Small intestine (tissue), 7 donors: ENCODE measurements around the gene CCDC38. TPM values are rescaled to one million over a fixed set of nuclear protein-coding genes. Genes with fewer than 3 reads are reported as not detected.
"Not testable (repeated sequence)": the region's sequence is repeated elsewhere in the genome, so short reads cannot be mapped to it uniquely, and the experiment has no call there.

Experiments used
- DNase-seq, 2 donors: peaks; one replicate each; pipeline versions ENCODE4 v3.0.0 to v3.0.0-alpha.2; 2013
- FAIRE-seq: peaks from 2 replicates; lab custom pipeline; 2012; peaks lifted over from hg19 to GRCh38; lab: Jason Lieb, UNC
- H3K27ac ChIP-seq, 3 donors: one replicate each; pipeline ENCODE4 v1.5.1; 2013; ENCODE audit warnings: low read length in 2 of 3, mild to moderate bottlenecking in 2 of 3, control low read depth in 1 of 3, inconsistent platforms in 1 of 3, low read depth in 1 of 3, moderate library complexity in 1 of 3
- H3K27me3 ChIP-seq, 3 donors: one replicate each; pipeline ENCODE4 v1.6.1; 2013; ENCODE audit warnings: low read length in 3 of 3, inconsistent platforms in 1 of 3; ENCODE audit not compliant: control insufficient read depth in 3 of 3, insufficient read depth in 3 of 3
- H3K36me3 ChIP-seq, 3 donors: one replicate each; pipeline ENCODE4 v1.6.1; 2013; ENCODE audit warnings: low read length in 3 of 3, inconsistent platforms in 1 of 3, low read depth in 1 of 3, mild to moderate bottlenecking in 1 of 3, moderate library complexity in 1 of 3; ENCODE audit not compliant: control insufficient read depth in 3 of 3, insufficient read depth in 2 of 3
- H3K4me1 ChIP-seq, 3 donors: one replicate each; pipeline ENCODE4 v1.6.1; 2013; ENCODE audit warnings: low read length in 2 of 3, inconsistent platforms in 1 of 3, low read depth in 1 of 3, mild to moderate bottlenecking in 1 of 3, moderate library complexity in 1 of 3; ENCODE audit not compliant: control insufficient read depth in 3 of 3, insufficient read depth in 2 of 3
- H3K4me3 ChIP-seq, 3 donors: one replicate each; pipeline ENCODE4 v1.5.1; 2013; ENCODE audit warnings: low read length in 3 of 3, control low read depth in 1 of 3, inconsistent platforms in 1 of 3, low read depth in 1 of 3, mild to moderate bottlenecking in 1 of 3, moderate library complexity in 1 of 3
- H3K9me3 ChIP-seq, 2 donors: one replicate each; pipeline ENCODE4 v1.6.1; 2013; ENCODE audit warnings: low read depth in 1 of 2, low read length in 1 of 2; ENCODE audit not compliant: control insufficient read depth in 2 of 2, insufficient read depth in 1 of 2
- WGBS, 3 donors: extraction: QIAGEN DNeasy Blood & Tissue Kit; methylation state at CpG; one replicate each; pipeline ENCODE4 v1.1.7; 2013; 5-methylcytosine and 5-hydroxymethylcytosine counted together
- polyA plus RNA-seq, 4 donors: library from polyadenylated mRNA; stranded (reverse) in 3 of 4; unstranded in 1 of 4; fragments of 200-250 nt in 3 of 4; fragments of 120-200 nt in 1 of 4; gene quantifications; one replicate each; pipeline versions ENCODE4 v1.2.1 to v1.2.3, GENCODE V29; 2013
- donor health status: healthy with polysubstance abuse.
- donor health status: control.
- donor health status: control.
- donor health status: Bipolar disorder and iron deficiency.
- donor health status: healthy.

The CCDC38 gene
- polyA plus RNA-seq, 4 donors = 0.09 to 0.58 TPM; not detected in 2

DNA sequence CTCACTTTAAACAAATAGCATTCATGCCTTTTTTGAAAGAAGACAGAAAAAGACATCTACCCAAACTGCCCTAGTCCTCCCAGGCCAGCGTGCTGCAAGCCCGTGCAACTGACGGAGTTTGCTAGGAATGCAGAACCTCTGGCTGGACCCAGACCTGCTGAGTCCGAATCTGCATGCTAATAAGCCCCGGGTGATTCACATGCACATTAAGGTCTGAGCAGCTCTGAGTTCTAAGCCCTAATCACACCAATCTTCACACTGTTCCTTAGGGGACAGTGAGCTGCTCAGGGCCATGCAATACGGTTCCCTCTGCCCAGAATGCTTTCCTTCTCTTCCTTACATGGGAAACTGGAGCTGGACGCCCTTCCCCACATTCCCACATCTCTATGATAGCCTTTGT, 28.5 kb upstream of the CCDC38 start:
- H3K4me1 ChIP-seq = peaks cover 0 to 18% (median 0%) of the 10 kb centered on the region in 3 donors
- H3K27me3 ChIP-seq = no peaks in the 10 kb centered on the region
- no peak overlapping the region for H3K4me3 ChIP-seq
- peaks cover 0 to 2% (median 0%) of the 10 kb centered on the region in 3 donors for H3K36me3 ChIP-seq
- no peaks in the 10 kb centered on the region for H3K9me3 ChIP-seq
- WGBS, 3 donors = 74 to 90% (median 84%) methylated on average over 7 of the region's 7 CpGs
- DNase-seq = no peak
- FAIRE-seq = no peak
- H3K27ac ChIP-seq = no peak overlapping the region

DNA sequence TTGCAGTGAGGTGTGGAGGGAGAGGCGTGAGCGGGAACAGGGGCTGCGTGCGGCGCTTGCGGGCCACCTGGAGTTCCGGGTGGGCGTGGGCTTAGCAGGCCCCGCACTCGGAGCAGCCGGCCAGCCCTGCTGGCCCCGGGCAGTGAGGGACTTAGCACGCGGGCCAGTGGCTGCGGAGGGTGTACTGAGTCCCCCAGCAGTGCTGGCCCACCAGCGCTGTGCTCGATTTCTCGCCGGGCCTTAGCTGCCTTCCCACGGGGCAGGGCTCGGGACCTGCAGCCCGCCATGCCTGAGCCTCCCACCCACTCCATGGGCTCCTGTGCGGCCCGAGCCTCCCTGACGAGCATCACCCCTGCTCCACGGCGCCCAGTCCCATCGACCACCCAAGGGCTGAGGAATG, 26.7 kb upstream of the CCDC38 start:
- DNase-seq, FAIRE-seq, H3K36me3 ChIP-seq, H3K27ac ChIP-seq, H3K9me3 ChIP-seq, H3K27me3 ChIP-seq, H3K4me3 ChIP-seq: not testable (repeated sequence)
- peaks cover 0 to 11% (median 0%) of the 10 kb centered on the region in 3 donors for H3K4me1 ChIP-seq
- WGBS, 3 donors = 95 to 96% (median 96%) methylated on average over 17 to 28 of the region's 28 CpGs

DNA sequence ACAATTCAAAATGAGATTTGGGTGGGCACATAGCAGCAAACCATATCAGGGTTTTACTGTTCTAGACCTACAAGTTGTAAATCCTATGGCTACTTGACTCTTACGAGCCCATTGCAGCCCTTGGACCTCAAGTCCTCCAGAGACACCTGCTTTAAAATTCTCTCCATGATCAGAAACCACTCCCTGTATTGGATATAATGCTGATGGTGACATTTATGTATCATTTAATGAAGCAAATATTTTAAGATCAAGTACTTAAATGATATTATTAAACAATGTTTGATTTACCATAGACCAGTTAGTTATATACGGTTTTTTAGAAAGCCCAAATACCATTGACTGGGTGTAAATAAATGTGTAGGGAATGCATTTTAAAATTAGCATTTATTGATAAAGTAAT, 24.9 kb upstream of the CCDC38 start:
- WGBS, 3 donors = 95 to 99% (median 97%) methylated on average over 2 of the region's 2 CpGs
- DNase-seq = no peak
- H3K27ac ChIP-seq = no peak overlapping the region
- FAIRE-seq = no peak
- H3K36me3 ChIP-seq = peaks cover 0 to 2% (median 0%) of the 10 kb centered on the region in 3 donors
- no peaks in the 10 kb centered on the region for H3K9me3 ChIP-seq
- peaks cover 0 to 3% (median 0%) of the 10 kb centered on the region in 3 donors for H3K4me1 ChIP-seq
- H3K4me3 ChIP-seq = no peak overlapping the region
- H3K27me3 ChIP-seq = no peaks in the 10 kb centered on the region

DNA sequence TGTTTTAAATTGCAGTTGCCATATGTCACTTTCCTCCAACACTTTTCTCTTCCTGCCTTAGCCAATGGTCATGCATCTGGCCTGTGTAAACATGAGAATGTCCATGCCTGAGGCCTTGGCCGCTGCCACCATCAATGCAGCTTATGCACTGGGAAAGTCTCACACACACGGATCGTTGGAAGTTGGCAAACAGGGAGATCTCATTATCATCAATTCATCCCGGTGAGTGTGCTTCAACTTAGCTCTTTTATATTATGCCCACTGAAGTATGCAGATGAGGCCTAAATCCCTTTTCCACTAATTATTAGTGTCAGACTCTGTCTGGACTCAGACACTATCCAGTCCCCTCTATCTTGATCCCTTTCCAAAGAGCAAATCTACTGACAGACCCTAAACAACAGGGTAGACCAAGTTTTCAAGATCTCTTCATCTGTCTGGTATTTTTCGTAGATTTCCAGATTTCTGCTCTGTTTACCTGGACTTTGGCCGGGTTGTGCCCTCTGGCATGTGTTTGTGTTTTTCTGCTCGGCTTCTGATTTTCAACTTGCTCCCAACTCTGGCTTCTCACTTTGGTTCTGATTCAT, 24.0 kb upstream of the CCDC38 start:
- Histone ChIP-seq H3K9me3 (no peaks in the 10 kb centered on the region), H3K4me1 (no peaks in the 10 kb centered on the region), H3K27me3 (no peaks in the 10 kb centered on the region), H3K4me3 (no peak overlapping the region), H3K27ac (no peak overlapping the region), H3K36me3 (no peaks in the 10 kb centered on the region)
- WGBS, 3 donors = 54 to 73% (median 63%) methylated on average over 7 of the region's 7 CpGs
- FAIRE-seq = no peak
- no peak for DNase-seq

DNA sequence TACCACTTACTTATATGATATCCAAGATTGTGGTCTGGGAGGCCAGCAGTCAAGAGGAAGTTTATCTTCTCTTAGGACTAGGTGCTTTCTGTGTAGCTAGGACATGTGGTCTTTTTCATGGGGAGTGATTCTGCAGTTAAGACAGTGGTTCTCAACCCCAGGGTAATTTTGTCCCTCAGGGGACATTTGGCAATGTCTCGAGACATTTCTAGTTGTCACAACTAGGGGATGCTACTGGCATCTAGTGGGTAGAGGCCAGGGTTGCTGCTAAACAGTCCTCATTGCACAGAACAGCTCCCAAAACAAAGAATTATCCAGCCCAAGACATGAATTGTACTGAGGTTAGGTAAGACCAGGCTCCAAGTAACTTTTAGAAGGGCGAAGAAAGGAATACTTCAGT, 20.7 kb upstream of the CCDC38 start:
- FAIRE-seq (no peak), DNase-seq (no peak)
- Histone ChIP-seq H3K4me1 (no peaks in the 10 kb centered on the region), H3K27me3 (no peaks in the 10 kb centered on the region), H3K36me3 (no peaks in the 10 kb centered on the region), H3K27ac (no peak overlapping the region), H3K4me3 (no peak overlapping the region), H3K9me3 (no peaks in the 10 kb centered on the region)
- WGBS, 3 donors = 84 to 88% (median 87%) methylated on average over 2 of the region's 2 CpGs

DNA sequence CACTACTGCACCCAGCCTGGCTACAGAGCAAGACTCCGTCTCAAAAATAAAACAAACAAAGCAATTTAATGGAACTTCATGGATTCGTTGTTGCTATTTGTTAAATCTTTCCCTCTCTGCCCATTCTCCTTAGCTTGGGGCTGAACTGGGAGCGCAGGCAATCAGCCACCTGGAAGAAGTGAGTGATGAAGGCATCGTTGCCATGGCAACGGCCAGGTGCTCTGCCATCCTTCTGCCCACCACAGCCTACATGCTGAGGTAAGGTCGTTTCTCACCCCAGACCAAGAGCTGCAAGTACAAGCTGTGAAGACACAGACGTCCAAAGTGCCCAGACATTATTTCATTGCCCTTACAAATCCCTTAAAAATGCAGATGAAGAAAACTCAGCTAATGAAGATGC, 19.8 kb upstream of the CCDC38 start:
- WGBS, 3 donors = 75 to 80% (median 79%) methylated on average over 7 of the region's 7 CpGs
- Histone ChIP-seq H3K4me1 (no peaks in the 10 kb centered on the region), H3K36me3 (no peaks in the 10 kb centered on the region), H3K27ac (no peak overlapping the region), H3K27me3 (no peaks in the 10 kb centered on the region), H3K4me3 (no peak overlapping the region), H3K9me3 (no peaks in the 10 kb centered on the region)
- DNase-seq = no peak
- no peak for FAIRE-seq

DNA sequence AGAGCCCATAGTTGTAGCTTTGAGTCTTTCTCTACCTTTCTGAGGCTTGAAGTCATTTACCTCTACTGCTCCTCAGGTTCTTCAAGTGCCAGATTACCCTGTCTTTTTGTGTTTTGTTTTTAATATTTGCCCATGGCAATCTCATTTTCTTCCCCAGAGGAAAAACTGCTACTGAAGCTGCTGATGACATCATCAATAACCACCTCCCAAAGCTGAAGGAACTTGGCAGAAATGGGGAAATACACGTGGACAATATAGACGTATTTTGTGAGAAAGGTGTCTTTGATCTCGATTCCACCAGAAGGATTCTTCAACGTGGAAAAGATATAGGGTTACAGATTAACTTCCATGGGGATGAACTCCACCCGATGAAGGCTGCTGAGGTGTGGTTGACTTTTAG, 17.8 kb upstream of the CCDC38 start:
- no peaks in the 10 kb centered on the region for H3K9me3 ChIP-seq
- no peak overlapping the region for H3K4me3 ChIP-seq
- FAIRE-seq (no peak), DNase-seq (no peak)
- H3K27ac ChIP-seq = no peak overlapping the region
- H3K4me1 ChIP-seq = no peaks in the 10 kb centered on the region
- H3K36me3 ChIP-seq = no peaks in the 10 kb centered on the region
- peaks cover 0 to 3% (median 0%) of the 10 kb centered on the region in 3 donors for H3K27me3 ChIP-seq
- 8 to 56% (median 29%) methylated on average over 5 of the region's 5 CpGs for WGBS, 3 donors

DNA sequence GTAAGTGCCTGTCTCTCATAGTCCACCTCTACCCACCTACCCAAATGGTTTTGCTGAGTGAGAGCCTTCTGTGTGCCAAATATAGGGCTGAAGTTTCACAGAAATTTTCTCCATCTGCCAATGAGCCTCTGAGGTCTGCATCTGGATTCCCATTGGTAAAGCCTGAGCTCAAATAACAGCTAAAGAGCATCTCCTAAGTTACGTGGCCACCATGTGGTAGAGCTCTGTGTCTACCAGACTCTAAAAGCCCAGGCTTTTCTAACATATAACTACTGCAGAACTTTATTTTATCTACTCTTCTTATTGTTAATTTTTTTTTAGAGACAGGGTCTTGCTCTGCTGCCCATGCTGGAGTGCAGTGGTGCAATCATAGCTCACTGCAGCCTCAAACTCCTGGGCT, 16.7 kb upstream of the CCDC38 start:
- no peak for FAIRE-seq
- DNase-seq = no peak
- no peaks in the 10 kb centered on the region for H3K4me1 ChIP-seq
- no peaks in the 10 kb centered on the region for H3K36me3 ChIP-seq
- no peak overlapping the region for H3K4me3 ChIP-seq
- peaks cover 0 to 3% (median 0%) of the 10 kb centered on the region in 3 donors for H3K27me3 ChIP-seq
- WGBS, 3 donors = 65 to 74% (median 69%) methylated on average over 1 of the region's 1 CpG
- H3K27ac ChIP-seq = no peak overlapping the region
- H3K9me3 ChIP-seq = no peaks in the 10 kb centered on the region
